Type B pancreatic cell (in vitro differentiated cells): ENCODE results near the gene GJD4. TPM values are rescaled to one million over a fixed set of nuclear protein-coding genes. Genes with fewer than 3 reads are reported as not detected.

Source experiments
- DNase-seq: peaks from one replicate; pipeline ENCODE4 v3.0.0; 2021; ENCODE audit warnings: mixed read lengths; ENCODE audit not compliant: unreplicated experiment; ENCODE audit errors: extremely low spot score
- H3K27ac Mint-ChIP-seq: 2 replicates; pipeline ENCODE4 v1.8.0; 2021; ENCODE audit warnings: mild to moderate bottlenecking, mixed read lengths
- H3K27me3 Mint-ChIP-seq: 2 replicates; pipeline ENCODE4 v1.8.0; 2021; ENCODE audit warnings: mixed read lengths
- H3K36me3 Mint-ChIP-seq: 2 replicates; pipeline ENCODE4 v1.8.0; 2021; ENCODE audit warnings: mixed read lengths
- H3K4me1 Mint-ChIP-seq: one replicate; pipeline ENCODE4 v1.8.0; 2021; ENCODE audit warnings: mixed read lengths; ENCODE audit not compliant: unreplicated experiment
- H3K4me3 Mint-ChIP-seq: 2 replicates; pipeline ENCODE4 v1.8.0; 2021; ENCODE audit warnings: mild to moderate bottlenecking, mixed read lengths
- H3K9me3 Mint-ChIP-seq: 2 replicates; pipeline ENCODE4 v1.8.0; 2021; ENCODE audit warnings: mixed read lengths
- CTCF ChIP-seq: fragments of 200-600 bp; sonication (generic); conservative IDR thresholded peaks from 2 replicates; pipeline ENCODE4 v1.5.0; 2021; ENCODE audit warnings: antibody characterized with exemption, mild to moderate bottlenecking
- total RNA-seq: library from RNA; stranded (reverse); gene quantifications from 2 replicates; pipeline ENCODE4 v1.2.1, GENCODE V29; 2021; ENCODE audit warnings: low replicate concordance

GJD4 gene
- total RNA-seq, 1 donor from 2014 or later: not detected

- H3K4me3 Mint-ChIP-seq: no peak overlapping the region
- H3K27me3 Mint-ChIP-seq: no peaks in the 10 kb centered on the region
- H3K4me1 Mint-ChIP-seq: no peaks in the 10 kb centered on the region
- no peak for DNase-seq
- no peaks in the 10 kb centered on the region for H3K36me3 Mint-ChIP-seq
- no peaks in the 10 kb centered on the region for H3K9me3 Mint-ChIP-seq
- no peak overlapping the region for H3K27ac Mint-ChIP-seq
- TF ChIP-seq CTCF: no peak
Observed at GRCh38 chr10:35657621-35658020, 52.5 kb downstream of the GJD4 start.

Other genes starting within 250 kb of the GJD4 start
- gene FZD8, start 37.0 kb downstream of the GJD4 start, total RNA-seq: 3.7 and 7.5 TPM in 2 replicates